ENCODE measurements around the gene DFFB. TPM values are rescaled to one million over a fixed set of nuclear protein-coding genes. Genes with fewer than 3 reads are reported as not detected.

DFFB gene
- total RNA-seq, 4 donors from 2014 or later, result 7.4 to 18.3 (median 15.7) TPM; not detected in 1

DNA sequence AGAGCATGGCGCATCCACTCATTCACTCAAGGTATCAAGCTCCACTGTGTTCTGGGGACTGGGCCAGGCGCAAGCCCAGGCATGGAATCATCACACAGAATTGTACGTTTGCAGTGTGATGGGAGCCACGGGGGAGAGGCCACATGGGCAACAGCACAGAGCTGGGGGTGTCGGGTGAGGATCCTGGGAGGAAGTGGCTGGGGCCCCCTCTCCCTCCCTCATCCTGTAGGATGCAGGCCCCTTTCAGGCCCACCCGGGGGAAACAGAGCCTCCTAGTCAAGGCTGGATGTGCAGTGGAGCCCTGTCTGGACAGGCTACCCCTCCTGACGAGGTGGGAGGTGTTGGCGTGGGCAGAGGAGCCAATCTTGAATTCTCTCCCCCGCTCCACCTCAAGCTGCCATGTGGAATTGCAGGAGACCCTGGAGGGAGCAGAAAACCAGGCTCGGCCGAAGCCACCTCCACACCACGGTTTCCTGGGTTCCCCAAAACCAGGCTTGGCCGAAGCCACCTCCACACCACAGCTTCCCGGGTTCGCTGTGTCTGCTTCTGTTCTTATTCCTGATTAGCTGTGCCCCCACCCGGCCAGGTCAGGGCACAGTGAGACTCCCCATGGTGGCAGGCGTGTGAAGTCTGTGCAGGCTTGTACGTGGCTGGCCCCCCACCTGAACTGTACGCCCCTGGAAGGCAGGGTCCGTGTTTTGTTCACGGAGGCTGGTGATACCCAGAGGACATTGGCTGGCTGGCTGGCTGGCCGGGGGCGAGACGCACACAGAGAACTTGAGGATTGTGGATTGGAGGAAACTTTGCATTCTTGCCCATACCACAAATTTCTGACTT lies 46.9 kb downstream of the DFFB start:
- in situ Hi-C loops (cut with MboI; ENCODE audit: low pct_ligation_motif_present in 1 of 4, low pct_unique_long_range_greater_than_20kb in 1 of 4, low sequenced_read_pairs in 3 of 4), result no loop called here
- TF ChIP-seq POLR2AphosphoS5 (IDR thresholded peaks at IDR 0.05), result no peak
- no peak for TF ChIP-seq EP300 (IDR thresholded peaks at IDR 0.05; ENCODE audit: low read depth)
- no peak for TF ChIP-seq POLR2A (IDR thresholded peaks at IDR 0.05)
- TF ChIP-seq, protein P1, sequence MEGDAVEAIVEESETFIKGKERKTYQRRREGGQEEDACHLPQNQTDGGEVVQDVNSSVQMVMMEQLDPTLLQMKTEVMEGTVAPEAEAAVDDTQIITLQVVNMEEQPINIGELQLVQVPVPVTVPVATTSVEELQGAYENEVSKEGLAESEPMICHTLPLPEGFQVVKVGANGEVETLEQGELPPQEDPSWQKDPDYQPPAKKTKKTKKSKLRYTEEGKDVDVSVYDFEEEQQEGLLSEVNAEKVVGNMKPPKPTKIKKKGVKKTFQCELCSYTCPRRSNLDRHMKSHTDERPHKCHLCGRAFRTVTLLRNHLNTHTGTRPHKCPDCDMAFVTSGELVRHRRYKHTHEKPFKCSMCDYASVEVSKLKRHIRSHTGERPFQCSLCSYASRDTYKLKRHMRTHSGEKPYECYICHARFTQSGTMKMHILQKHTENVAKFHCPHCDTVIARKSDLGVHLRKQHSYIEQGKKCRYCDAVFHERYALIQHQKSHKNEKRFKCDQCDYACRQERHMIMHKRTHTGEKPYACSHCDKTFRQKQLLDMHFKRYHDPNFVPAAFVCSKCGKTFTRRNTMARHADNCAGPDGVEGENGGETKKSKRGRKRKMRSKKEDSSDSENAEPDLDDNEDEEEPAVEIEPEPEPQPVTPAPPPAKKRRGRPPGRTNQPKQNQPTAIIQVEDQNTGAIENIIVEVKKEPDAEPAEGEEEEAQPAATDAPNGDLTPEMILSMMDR (IDR thresholded peaks at IDR 0.05), result no peak

DNA sequence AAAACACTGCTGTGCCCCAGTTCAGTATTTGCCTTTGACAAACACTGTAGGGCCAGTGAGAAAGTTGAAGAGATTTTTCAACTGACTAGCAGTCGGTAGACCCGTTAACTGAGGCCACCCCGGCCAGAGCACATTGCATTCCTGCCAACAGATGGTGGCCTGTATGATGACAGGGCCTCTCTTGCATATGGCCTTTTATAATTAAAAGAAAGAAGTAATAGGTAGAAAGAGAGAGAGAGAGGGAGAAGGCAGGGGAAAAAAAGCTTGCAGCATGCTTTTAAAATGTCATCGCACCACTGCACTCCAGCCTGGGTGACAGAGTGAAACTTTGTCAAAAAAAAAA lies 47.5 kb downstream of the DFFB start:
- intact Hi-C loops (cut with DNase I; ENCODE audit: low total_unique reads), result no loop called here
- no peaks in the 10 kb centered on the region for H3K27me3 ChIP-seq
- no peaks in the 10 kb centered on the region for H3K36me3 ChIP-seq
- H3K4me3 ChIP-seq, result no peak overlapping the region
- WGBS, 2 donors (ENCODE audit: low coverage in 1 of 2), result 82 to 88% methylated on average over 1 to 4 of the region's 4 CpGs
- H3K27ac ChIP-seq, result no peak overlapping the region
- TF ChIP-seq POLR2A (IDR thresholded peaks at IDR 0.05), result no peak
- TF ChIP-seq, protein P1 (IDR thresholded peaks at IDR 0.05), result no peak
- no peak for TF ChIP-seq POLR2AphosphoS5 (IDR thresholded peaks at IDR 0.05)
- TF ChIP-seq EP300 (IDR thresholded peaks at IDR 0.05; ENCODE audit: low read depth), result no peak
- DNase-seq, result no peak
- H3K9me3 ChIP-seq, result no peaks in the 10 kb centered on the region
- in situ Hi-C loops (cut with MboI; ENCODE audit: low pct_ligation_motif_present in 1 of 4, low pct_unique_long_range_greater_than_20kb in 1 of 4, low sequenced_read_pairs in 3 of 4), result no loop called here
- peaks cover 0 to 19% (median 12%) of the 10 kb centered on the region in 4 donors for H3K4me1 ChIP-seq

More for the DNA sequence above, 46.9 kb downstream of the DFFB start:
- intact Hi-C loops (cut with DNase I; ENCODE audit: low total_unique reads), result no loop called here
- Histone ChIP-seq H3K27me3 (no peaks in the 10 kb centered on the region), H3K4me1 (peaks cover 3 to 22% (median 16%) of the 10 kb centered on the region in 4 donors), H3K27ac (no peak overlapping the region), H3K4me3 (no peak overlapping the region), H3K9me3 (no peaks in the 10 kb centered on the region), H3K36me3 (no peaks in the 10 kb centered on the region)
- no peak for DNase-seq
- 84 to 85% methylated on average over 4 to 24 of the region's 24 CpGs for WGBS, 2 donors (ENCODE audit: low coverage in 1 of 2)

DNA sequence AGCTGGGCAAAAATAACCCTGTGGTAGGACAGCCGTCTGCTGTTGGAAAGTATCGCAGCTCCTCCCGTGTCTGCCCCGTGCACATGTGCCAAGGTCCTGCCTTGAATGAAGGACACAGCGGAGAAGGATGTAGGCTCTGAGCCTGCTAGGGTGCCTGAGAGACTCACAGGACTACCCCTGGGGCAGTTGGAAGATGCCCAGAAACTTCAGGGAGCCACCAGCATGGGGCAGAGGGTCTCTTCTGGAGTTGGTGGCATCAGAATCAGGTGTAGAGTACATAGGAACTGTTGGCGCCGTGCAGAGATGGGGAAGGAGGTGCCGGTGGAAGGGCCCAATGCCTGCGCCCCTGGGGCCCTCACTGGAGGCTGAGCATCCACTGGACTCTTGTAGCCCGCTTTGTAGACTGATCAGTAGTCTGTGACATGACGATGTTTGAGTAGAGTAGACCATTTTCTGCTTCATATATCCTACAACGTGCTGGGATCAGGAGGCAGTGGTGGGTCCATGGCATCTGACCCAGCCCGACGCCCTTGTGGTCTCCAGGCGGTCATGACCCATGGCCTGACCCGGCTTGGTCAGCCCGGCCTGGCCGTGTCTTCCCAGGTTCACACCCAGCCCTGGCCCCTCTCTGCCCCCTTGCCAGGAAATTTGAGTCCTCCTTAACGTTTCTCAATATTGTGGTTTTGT lies 48.1 kb downstream of the DFFB start:
- no peak for DNase-seq
- Histone ChIP-seq H3K36me3 (no peaks in the 10 kb centered on the region), H3K4me3 (no peak overlapping the region), H3K27me3 (no peaks in the 10 kb centered on the region), H3K4me1 (peaks cover 0 to 19% (median 12%) of the 10 kb centered on the region in 4 donors), H3K9me3 (no peaks in the 10 kb centered on the region), H3K27ac (no peak overlapping the region)
- TF ChIP-seq, protein P1 (IDR thresholded peaks at IDR 0.05), result no peak
- no peak for TF ChIP-seq EP300 (IDR thresholded peaks at IDR 0.05; ENCODE audit: low read depth)
- TF ChIP-seq POLR2AphosphoS5 (IDR thresholded peaks at IDR 0.05), result no peak
- TF ChIP-seq POLR2A (IDR thresholded peaks at IDR 0.05), result no peak
- 90 to 91% methylated on average over 8 to 19 of the region's 19 CpGs for WGBS, 2 donors (ENCODE audit: low coverage in 1 of 2)
- intact Hi-C loops (cut with DNase I; ENCODE audit: low total_unique reads), result no loop called here
- in situ Hi-C loops (cut with MboI; ENCODE audit: low pct_ligation_motif_present in 1 of 4, low pct_unique_long_range_greater_than_20kb in 1 of 4, low sequenced_read_pairs in 3 of 4), result no loop called here

DNA sequence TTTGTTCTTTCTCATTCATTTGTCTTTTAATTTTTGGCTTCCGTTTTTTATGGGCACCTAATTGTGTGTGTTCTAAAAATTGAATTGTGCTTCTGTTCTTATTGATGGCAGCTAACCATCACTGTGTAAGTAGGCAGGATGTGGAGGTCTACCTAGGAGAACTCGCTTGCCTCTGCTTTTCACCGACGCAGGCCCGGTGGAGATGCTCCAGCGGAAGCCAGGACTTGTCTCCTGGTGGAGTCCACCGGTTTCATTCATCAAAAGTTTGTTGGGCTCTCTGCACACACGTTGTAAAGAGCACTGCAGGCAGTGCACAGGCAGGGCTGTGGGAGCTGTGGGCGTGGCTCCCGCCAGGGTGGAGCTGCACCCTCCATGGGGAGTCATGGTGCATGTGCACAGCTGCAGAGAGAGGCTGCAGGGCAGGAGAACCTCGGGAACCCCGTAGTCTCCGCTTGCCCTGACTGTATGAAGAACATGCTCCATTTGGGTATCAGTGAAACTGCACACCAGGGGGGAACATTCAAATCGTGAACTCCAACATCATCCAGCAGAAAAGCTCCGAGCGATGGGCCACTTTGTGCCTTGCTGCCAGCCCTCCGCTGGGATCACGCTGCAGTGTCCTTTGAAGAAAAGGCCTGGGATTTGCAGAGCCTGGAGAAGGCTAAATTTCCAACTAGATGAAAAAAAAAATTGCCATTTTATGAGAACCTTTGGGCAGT lies 48.8 kb downstream of the DFFB start:
- H3K27me3 ChIP-seq, result no peaks in the 10 kb centered on the region
- in situ Hi-C loops (cut with MboI; ENCODE audit: low pct_ligation_motif_present in 1 of 4, low pct_unique_long_range_greater_than_20kb in 1 of 4, low sequenced_read_pairs in 3 of 4) (no loop called here), intact Hi-C loops (cut with DNase I; ENCODE audit: low total_unique reads) (no loop called here)
- DNase-seq, result no peak
- no peaks in the 10 kb centered on the region for H3K36me3 ChIP-seq
- H3K4me1 ChIP-seq, result peaks cover 0 to 21% (median 12%) of the 10 kb centered on the region in 4 donors
- TF ChIP-seq POLR2A (IDR thresholded peaks at IDR 0.05), result no peak
- no peak for TF ChIP-seq EP300 (IDR thresholded peaks at IDR 0.05; ENCODE audit: low read depth)
- TF ChIP-seq, protein P1 (IDR thresholded peaks at IDR 0.05), result no peak
- no peak for TF ChIP-seq POLR2AphosphoS5 (IDR thresholded peaks at IDR 0.05)
- H3K9me3 ChIP-seq, result no peaks in the 10 kb centered on the region
- no peak overlapping the region for H3K4me3 ChIP-seq
- no peak overlapping the region for H3K27ac ChIP-seq
- 78 to 97% methylated on average over 4 to 18 of the region's 18 CpGs for whole genome bisulfite sequencing, 2 donors (ENCODE audit: low coverage in 1 of 2)
